ENCODE data around the gene AKR1A1. TPM values are rescaled to one million over a fixed set of nuclear protein-coding genes. Genes with fewer than 3 reads are reported as not detected.
"Not testable (repeated sequence)": the region's sequence is repeated elsewhere in the genome, so short reads cannot be mapped to it uniquely, and the experiment has no call there.

AKR1A1 gene
- total RNA-seq, 1 donor from 2014 or later, result 182 TPM

DNA sequence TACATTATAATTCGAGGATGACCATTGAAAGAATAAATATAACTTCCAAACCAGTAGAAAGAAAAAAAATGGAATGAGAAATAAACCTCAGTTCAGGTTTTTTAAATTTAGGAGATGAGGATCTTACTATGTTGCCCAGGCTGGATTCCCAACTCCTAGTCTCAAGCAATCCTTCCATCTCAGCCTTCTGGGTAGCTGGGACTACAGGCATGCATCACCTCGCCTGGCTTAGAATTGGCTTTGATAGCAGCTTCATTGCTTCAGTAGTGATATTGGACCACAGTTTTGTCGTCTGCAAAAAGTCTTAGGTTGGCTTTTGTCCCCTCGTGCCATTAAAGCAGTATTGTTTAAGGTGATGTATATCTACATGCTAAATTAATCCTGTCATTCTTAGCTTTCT, 36.1 kb downstream of the AKR1A1 start:
- H3K36me3 Mint-ChIP-seq (ENCODE audit: unreplicated experiment), result no peaks in the 10 kb centered on the region
- H3K9me3 Mint-ChIP-seq (ENCODE audit: unreplicated experiment), result peaks cover 11% of the 10 kb centered on the region
- H3K27me3 Mint-ChIP-seq (ENCODE audit: unreplicated experiment), result peaks cover 9% of the 10 kb centered on the region
- no peak overlapping the region for H3K27ac Mint-ChIP-seq (ENCODE audit: unreplicated experiment)
- TF ChIP-seq, protein P1, sequence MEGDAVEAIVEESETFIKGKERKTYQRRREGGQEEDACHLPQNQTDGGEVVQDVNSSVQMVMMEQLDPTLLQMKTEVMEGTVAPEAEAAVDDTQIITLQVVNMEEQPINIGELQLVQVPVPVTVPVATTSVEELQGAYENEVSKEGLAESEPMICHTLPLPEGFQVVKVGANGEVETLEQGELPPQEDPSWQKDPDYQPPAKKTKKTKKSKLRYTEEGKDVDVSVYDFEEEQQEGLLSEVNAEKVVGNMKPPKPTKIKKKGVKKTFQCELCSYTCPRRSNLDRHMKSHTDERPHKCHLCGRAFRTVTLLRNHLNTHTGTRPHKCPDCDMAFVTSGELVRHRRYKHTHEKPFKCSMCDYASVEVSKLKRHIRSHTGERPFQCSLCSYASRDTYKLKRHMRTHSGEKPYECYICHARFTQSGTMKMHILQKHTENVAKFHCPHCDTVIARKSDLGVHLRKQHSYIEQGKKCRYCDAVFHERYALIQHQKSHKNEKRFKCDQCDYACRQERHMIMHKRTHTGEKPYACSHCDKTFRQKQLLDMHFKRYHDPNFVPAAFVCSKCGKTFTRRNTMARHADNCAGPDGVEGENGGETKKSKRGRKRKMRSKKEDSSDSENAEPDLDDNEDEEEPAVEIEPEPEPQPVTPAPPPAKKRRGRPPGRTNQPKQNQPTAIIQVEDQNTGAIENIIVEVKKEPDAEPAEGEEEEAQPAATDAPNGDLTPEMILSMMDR (IDR thresholded peaks at IDR 0.05; ENCODE audit: partially characterized antibody, unreplicated experiment), result no peak
- peaks cover 8% of the 10 kb centered on the region for H3K4me1 Mint-ChIP-seq (ENCODE audit: low read depth, unreplicated experiment)
- no peak overlapping the region for H3K4me3 Mint-ChIP-seq (ENCODE audit: unreplicated experiment)
- DNase-seq, result no peak

DNA sequence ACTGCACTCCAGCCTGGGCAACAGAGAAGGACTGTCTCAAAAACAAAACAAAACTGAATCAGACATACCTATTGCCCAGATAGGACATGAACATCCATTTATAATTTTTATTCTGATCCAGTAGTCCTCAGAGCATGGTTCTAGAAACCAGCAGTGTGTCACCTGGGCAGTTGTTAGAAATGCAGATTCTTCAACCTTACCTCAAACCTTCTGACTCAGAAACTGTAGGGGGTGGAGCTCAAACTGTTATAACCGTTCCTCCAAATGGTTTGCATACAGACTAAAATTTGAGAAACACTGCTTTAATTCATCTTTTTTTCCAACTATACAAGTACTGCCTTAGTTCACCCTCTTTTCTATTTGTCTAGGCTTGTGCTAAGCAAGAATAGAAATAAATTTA, 39.2 kb downstream of the AKR1A1 start:
- no peaks in the 10 kb centered on the region for H3K36me3 Mint-ChIP-seq (ENCODE audit: unreplicated experiment)

DNA sequence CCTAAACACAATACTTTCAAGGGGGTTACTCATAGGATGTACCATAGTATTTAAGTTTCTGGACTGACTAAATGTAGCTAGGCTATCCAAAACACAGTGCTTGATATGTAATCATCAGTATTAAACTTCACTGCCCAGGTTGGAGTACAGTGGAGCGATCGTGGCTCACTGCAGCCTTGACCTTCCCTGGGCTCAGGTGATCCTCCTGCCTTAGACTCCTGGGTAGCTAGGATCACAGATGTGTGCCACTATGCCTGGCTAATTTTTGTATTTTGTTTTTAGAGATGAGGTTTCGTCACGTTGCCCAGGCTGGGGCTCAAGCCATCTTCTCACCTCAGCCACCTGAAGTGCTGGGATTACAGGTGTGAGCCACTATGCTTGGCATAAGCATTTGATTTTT, 43.8 kb downstream of the AKR1A1 start:
- no peaks in the 10 kb centered on the region for H3K9me3 Mint-ChIP-seq (ENCODE audit: unreplicated experiment)
- H3K36me3 Mint-ChIP-seq (ENCODE audit: unreplicated experiment), result no peaks in the 10 kb centered on the region
- peaks cover 3% of the 10 kb centered on the region for H3K4me1 Mint-ChIP-seq (ENCODE audit: low read depth, unreplicated experiment)
- no peak overlapping the region for H3K4me3 Mint-ChIP-seq (ENCODE audit: unreplicated experiment)
- H3K27me3 Mint-ChIP-seq (ENCODE audit: unreplicated experiment), result peaks cover 2% of the 10 kb centered on the region
- DNase-seq, result no peak
- no peak overlapping the region for H3K27ac Mint-ChIP-seq (ENCODE audit: unreplicated experiment)
- TF ChIP-seq, protein P1 (IDR thresholded peaks at IDR 0.05; ENCODE audit: partially characterized antibody, unreplicated experiment), result no peak

More for the DNA sequence above, 39.2 kb downstream of the AKR1A1 start:
- H3K27ac Mint-ChIP-seq (ENCODE audit: unreplicated experiment), result no peak overlapping the region
- no peak overlapping the region for H3K4me3 Mint-ChIP-seq (ENCODE audit: unreplicated experiment)
- peaks cover 4% of the 10 kb centered on the region for H3K27me3 Mint-ChIP-seq (ENCODE audit: unreplicated experiment)
- TF ChIP-seq, protein P1 (IDR thresholded peaks at IDR 0.05; ENCODE audit: partially characterized antibody, unreplicated experiment), result no peak
- H3K4me1 Mint-ChIP-seq (ENCODE audit: low read depth, unreplicated experiment), result peaks cover 8% of the 10 kb centered on the region
- no peaks in the 10 kb centered on the region for H3K9me3 Mint-ChIP-seq (ENCODE audit: unreplicated experiment)
- DNase-seq, result no peak

DNA sequence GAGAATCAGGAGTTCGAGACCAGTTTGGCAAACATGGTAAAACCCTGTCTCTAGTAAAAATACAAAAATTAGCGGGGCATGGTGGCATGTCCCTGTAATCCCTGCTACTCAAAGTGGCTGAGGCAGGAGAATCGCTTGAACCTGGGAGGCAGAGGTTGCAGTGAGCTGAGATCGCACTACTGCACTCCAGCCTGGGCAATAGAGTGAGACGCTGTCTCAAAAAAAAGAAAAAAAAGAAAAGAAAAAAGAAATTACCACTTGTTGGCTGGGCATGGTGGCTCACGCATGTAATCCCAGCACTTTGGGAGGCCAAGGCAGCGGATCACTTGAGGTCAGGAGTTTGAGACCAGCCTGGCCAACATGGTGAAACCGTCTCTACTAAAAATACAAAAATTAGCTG, 46.1 kb downstream of the AKR1A1 start:
- not testable (repeated sequence) for H3K4me3 Mint-ChIP-seq (ENCODE audit: unreplicated experiment); DNase-seq; H3K4me1 Mint-ChIP-seq (ENCODE audit: low read depth, unreplicated experiment); H3K27ac Mint-ChIP-seq (ENCODE audit: unreplicated experiment); H3K9me3 Mint-ChIP-seq (ENCODE audit: unreplicated experiment); H3K36me3 Mint-ChIP-seq (ENCODE audit: unreplicated experiment); H3K27me3 Mint-ChIP-seq (ENCODE audit: unreplicated experiment)

DNA sequence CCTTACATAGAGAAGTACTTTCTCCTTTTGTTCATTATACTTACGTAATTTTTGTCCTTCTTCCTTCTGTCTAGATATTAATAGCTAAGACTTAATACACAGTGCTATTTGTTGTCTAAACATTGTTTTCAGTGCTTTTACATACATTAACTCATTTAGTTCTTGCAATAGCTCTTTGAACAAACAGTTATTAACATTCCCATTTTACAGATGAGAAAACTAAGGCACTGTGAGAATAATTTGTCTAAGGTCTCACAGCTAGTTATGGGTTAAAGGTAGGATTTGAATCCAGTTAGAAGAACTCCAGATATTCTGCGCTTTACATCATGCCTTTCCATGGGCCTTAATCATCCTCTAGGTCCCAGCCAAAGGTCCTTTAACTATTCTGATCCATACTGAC, 53.6 kb downstream of the AKR1A1 start:
- TF ChIP-seq, protein P1 (IDR thresholded peaks at IDR 0.05; ENCODE audit: partially characterized antibody, unreplicated experiment), result no peak
- Mint-ChIP-seq H3K27ac (ENCODE audit: unreplicated experiment) (no peak overlapping the region), H3K4me1 (ENCODE audit: low read depth, unreplicated experiment) (peaks cover 15% of the 10 kb centered on the region), H3K27me3 (ENCODE audit: unreplicated experiment) (peaks cover 2% of the 10 kb centered on the region), H3K36me3 (ENCODE audit: unreplicated experiment) (no peaks in the 10 kb centered on the region), H3K4me3 (ENCODE audit: unreplicated experiment) (no peak overlapping the region), H3K9me3 (ENCODE audit: unreplicated experiment) (no peaks in the 10 kb centered on the region)
- DNase-seq, result no peak

All from glutamatergic neuron (in vitro differentiated cells).